ENCODE data around the gene GIMAP6. TPM values are rescaled to one million over a fixed set of nuclear protein-coding genes. Genes with fewer than 3 reads are reported as not detected.
"Not testable (repeated sequence)": the region's sequence is repeated elsewhere in the genome, so short reads cannot be mapped to it uniquely, and the experiment has no call there.

GIMAP6 gene
- 8.7 TPM for total RNA-seq (ENCODE audit: insufficient read depth, low replicate concordance)

DNA sequence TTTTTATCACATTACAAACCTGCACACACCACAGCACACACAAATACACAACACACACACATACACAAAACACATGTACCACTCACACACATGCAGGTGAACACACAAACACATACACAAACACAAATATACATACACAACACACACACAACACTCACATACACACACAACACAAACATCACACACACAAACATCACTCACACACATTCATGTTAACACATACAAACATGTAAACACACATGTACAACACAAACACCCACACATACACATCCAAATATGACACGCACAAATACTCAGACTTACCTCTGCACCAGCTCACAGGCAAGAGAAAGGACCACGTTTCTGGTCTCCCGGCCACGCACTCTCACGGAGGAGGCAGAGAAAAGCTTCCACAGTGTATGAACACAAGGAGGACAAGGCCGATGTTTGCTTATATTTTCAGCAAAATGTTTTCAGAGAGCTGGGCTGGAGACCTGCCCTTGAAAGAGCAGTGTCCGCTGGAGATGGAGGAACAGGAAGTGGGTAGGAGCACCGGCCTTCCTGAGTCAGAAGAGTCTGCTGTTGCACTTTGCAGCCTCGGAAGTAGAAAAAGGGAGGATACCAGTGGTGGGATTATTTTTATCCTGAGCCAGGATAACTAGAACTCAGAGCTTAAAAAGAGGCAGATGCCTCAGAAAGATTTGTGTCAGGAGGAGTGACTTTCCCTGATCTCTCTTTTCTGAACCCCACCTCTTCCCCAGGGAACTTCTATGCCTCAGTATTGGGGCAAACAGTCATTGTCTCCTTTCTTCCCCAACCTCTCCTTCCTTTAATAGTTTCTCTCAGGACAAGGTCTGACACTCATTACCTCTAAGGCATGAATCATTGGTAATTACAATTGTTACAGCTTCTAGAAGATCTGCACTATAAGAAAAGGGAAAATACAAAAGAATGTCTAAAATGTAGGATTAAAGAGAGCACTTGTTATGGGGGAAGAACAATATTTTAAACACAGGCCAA is at the start of gene GIMAP6:
TSS of gene GIMAP6 (minus strand) at position 520 of the 999 bp plus-strand sequence. CDS start 2,243 bp downstream, outside the sequence.
- no peak for DNase-seq (ENCODE audit: low spot score)

GRCh38 chr7:150680364-150680763 is 48.2 kb upstream of the GIMAP6 start:
- not testable (repeated sequence) for DNase-seq (ENCODE audit: low spot score)

DNA sequence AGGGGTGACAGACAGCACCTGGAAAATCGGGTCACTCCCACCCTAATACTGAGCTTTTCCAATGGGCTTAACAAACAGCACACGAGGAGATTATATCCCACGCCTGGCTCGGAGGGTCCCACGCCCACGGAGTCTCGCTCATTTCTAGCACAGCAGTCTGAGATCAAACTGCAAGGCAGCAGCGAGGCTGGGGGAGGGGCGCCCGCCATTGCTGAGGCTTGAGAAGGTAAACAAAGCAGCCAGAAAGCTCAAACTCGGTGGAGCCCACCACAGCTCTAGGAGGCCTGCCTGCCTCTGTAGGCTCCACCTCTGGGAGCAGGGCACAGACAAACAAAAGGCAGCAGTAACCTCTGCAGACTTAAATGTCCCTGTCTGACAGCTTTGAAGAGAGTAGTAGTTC is 46.4 kb upstream of the GIMAP6 start:
- not testable (repeated sequence) for DNase-seq (ENCODE audit: low spot score)

DNA sequence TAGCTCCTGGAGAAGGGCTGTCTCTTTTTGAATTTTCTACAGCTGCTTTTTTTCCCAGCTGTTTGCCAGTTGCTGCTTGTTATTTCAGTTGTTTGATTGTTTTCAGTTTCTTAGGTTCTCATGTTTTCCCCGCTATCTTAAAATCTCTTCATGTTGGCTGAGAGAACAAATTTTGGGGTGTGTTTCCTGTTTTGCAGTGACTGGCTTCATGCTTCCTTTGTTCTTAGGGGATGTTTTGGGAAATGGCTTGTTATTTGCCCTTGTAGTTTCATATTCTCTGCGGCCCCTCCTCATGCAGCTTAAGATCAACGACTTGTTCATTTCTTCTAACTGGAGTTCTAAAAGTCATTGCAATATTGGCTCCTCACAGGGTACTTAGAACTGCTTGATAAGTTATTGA is 44.7 kb upstream of the GIMAP6 start:
- DNase-seq (ENCODE audit: low spot score) = not testable (repeated sequence)

DNA sequence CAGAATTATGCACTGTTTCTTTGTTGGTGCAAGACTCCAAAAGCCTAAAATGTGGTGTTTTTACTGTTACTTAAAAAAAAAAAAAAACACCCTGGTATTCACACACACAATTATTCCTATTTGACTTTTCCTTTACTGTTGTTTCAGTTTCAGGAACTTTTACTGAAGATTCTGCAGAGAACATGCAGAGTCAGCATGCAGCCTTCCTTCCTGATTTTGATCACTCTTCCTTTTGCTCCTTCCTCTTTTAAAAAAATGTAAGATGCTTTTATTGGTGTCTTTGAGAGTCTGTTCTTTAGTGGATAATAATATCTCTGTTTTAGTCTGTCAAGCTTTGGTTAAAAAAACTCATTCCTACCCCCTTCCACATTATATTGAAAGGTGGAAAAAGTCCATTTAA is 44.1 kb upstream of the GIMAP6 start:
- DNase-seq (ENCODE audit: low spot score) = peak; percentile 9

- DNase-seq (ENCODE audit: low spot score) = no peak
Observed at GRCh38 chr7:150675714-150676113, 43.5 kb upstream of the GIMAP6 start.

GRCh38 chr7:150671798-150672585 is 39.8 kb upstream of the GIMAP6 start:
- DNase-seq (ENCODE audit: low spot score) = not testable (repeated sequence)

- DNase-seq (ENCODE audit: low spot score) = no peak
Observed at GRCh38 chr7:150668977-150669376, 36.8 kb upstream of the GIMAP6 start.

DNA sequence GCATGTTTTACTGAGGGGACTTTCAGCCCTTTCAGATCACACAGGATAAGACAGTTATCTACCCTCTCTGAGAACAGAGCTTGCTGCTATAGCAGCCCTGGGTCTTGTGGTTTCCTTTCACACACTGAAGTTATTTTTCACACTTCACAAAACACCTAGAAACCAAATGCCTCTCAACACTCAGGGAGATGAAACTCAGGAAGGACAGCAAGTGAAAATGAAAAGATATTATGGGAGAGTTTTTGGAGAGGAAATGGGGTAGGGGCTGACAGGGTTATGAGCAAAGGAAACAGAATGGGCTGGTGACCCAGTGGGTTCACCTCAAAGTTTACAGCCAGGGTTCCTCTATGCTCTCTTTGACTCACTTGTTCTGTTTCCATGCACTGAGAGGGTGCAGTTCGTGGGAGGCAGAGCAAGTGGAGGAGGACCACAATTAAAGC is 36.3 kb upstream of the GIMAP6 start:
- DNase-seq (ENCODE audit: low spot score) = no peak

GRCh38 chr7:150666412-150666811 is 34.2 kb upstream of the GIMAP6 start:
- DNase-seq (ENCODE audit: low spot score) = no peak

GRCh38 chr7:150665896-150666295 is 33.7 kb upstream of the GIMAP6 start:
- no peak for DNase-seq (ENCODE audit: low spot score)

DNA sequence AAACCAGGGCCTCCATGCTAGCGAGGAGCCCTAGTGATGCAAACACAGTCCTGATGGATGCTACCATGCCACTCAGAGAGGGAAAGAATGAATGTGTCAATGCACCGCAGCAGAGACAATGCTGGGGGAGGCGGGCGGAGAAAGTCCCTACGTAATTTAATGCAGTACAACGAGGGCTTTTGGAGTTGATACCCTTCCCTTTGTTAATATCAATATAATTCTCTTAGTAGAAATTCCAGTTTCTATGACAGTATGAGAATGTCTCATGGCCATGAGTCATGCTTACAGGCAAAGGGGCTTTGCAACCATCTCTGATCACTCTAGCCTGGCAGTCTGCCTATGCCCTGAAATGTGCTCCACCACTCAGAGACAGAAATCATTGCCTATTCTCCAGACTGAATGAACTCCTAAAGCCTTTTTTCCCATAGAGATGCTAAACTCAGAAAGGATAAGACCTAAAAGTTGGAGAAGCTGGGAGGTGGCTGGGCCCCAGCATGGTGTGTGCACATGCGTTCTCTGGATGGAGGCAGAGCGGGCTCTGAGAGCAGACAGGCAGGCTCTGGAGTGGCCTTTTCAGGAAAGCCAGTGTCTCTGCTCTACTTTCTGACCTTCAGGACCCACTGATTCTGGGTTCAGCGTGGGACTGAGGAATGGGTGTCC is 33.0 kb upstream of the GIMAP6 start:
- no peak for DNase-seq (ENCODE audit: low spot score)

DNA sequence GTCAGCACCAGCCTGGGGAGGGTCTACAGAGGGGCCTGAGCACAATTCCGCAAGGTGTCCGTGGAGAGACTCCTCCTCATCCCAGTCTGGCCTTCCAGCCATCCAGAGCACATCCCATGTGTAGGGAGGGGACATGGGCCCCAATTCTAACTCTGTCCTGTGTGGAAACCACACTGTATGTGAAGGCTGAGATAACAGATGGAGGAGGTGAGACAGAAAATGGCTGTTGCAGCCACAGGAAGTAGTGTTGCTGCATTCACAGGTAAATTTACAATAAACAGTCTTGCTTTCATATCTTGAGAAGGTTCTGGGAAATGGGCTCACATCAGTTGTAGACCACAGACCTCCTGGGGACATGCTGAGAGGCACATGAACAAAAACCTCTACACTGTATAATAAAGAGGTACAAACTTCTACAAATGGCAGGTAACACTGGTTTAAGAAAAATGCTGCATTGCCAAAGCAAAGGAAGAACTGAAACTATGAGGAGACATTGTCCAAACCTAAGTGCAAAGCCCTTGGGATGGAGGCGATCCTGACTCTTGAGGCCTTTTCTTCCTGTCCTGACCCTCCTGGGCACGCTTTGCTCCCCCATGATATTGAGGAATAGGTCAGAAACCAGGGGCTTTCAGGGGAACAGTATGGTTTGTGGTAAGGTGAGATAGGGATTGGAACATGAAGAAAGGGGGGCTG is 31.8 kb upstream of the GIMAP6 start:
- DNase-seq (ENCODE audit: low spot score) = no peak

DNA sequence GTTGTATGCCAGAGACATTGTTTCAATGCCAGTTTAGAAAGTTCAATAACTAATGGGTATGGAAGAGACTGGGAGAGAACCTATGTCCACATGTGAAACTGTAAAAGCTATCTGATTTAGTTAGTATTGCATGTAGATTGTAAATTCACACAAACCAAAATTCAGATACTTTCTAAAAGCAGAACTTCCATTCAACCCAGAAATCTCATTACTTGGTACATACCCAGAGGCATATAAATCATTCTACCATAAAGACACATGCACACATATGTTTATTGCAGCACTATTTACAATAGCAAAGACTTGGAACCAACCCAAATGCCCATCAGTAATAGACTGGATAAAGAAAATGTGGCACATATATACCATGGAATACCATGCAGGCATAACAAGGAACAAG is 30.6 kb upstream of the GIMAP6 start:
- DNase-seq (ENCODE audit: low spot score) = not testable (repeated sequence)

DNA sequence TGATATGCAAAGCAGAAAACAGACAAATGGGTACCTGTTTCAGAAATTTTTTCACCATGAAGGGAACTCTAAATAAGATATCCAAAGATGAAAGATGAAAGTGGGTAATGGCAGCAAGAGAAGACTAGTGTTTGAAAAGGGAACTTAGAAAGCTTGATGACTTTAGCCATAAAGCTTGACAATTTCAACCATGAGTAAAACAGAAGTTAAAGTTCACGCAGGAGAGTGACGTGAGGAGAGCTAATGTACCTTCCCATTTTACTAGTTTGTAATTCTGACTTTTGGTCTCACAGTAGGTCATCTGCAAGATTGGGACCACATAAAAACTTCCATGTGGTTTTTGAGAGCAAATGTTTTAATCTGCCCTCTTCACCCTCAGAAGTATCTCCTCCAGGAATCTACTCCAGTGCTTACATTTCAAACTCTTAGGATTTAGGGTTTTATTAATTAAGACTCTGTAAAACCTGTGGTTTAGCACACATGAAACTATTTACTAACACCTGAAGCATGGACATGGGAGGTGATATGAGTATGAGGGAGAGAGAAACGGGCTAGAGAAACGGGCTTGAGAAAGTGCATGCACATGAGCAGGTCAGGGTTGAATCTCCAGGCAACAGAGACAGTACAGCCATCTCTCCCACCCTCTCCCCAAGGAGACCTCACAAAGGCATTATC is 28.9 kb upstream of the GIMAP6 start:
- DNase-seq (ENCODE audit: low spot score) = no peak

DNA sequence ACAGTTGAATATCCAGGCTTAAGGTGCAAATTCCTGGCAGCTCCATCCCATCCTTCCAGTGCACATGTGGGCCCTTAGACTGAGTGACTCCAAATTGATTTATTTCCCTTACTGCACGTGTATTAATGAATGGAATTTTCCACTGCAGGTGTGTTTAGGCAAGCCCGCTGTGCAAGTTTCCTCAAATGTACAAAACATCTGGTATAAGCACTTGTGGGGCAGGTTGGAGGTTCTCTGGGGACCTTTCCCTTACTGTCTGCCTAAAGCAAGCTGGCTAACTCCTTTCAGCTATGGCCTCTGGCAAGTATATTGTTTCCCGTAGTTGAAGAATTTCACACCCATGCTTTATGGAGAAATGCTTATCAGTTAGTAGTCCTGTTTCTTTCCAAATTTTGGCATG is 25.3 kb upstream of the GIMAP6 start:
- no peak for DNase-seq (ENCODE audit: low spot score)

DNA sequence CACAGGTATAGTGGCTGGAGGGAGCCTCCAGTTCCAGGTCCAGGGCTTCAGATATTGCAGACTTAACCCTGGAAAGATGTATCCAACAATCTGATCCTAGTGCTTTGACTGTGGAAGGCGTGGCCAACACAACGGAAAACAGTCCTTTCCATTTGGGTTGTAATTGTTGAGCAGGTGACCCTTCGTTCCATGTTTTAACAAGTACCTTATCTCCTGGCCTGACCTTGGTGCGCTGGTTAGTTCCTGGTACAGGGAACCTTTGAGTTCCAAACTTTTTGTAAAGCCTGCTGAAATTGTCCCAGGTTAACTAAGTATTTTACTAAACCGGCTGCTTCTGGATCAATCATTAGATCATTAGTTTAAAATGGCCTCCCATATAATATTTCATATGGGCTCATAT is 23.9 kb upstream of the GIMAP6 start:
- no peak for DNase-seq (ENCODE audit: low spot score)

- DNase-seq (ENCODE audit: low spot score) = no peak
Observed at GRCh38 chr7:150654692-150655091, 22.5 kb upstream of the GIMAP6 start.

- no peak for DNase-seq (ENCODE audit: low spot score)
Observed at GRCh38 chr7:150649080-150649385, 16.8 kb upstream of the GIMAP6 start.

DNA sequence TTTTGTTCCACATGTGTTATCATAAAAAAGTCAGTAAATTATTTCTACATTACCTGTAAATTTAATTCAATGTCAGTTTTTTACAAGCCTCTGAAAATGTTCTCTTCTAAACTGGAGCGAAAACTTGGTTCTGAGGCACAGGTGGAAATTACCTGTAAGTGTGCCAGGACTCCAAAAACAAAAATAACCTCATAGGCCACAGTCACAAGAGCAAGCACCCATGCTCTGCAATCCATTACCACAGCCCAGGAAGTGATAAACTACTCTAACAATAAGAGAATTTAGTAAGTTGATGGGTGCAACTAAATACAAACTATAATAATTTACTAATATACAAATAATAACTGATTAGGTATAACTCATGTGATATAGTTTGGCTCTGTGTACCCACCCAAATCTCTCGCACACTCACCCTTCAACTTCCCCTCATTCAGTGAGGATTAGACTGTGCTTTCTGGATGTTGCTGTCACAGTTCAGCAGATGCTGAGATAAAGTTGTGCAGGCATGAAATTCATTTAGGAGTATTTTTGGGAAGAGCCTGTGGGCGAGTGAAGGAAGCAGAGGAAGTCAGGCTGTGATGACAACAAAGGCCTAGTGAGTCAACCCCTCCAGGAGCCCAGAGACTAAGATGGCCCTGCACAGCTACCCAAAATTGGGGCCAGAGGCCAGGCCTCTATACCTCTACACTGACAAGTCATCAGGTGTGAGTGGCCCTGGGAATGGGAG is 16.3 kb upstream of the GIMAP6 start:
- DNase-seq (ENCODE audit: low spot score) = no peak

All from umbilical cord (tissue), 2 donors.